CD4-positive, alpha-beta T cell treated with Interleukin-4 for 1 hour (primary cell): Measurements from ENCODE around the gene SEMA3E.
"Not testable (repeated sequence)": the region's sequence is repeated elsewhere in the genome, so short reads cannot be mapped to it uniquely, and the experiment has no call there.

Experiments used
- DNase-seq, 2 donors: peaks; one replicate each; pipeline ENCODE4 v3.0.0-alpha.2; 2020 to 2022

SEMA3E gene

GRCh38 chr7:83552556-83552955, 96.4 kb downstream of the SEMA3E start:
- not testable (repeated sequence) for DNase-seq

GRCh38 chr7:83550100-83550499, 98.8 kb downstream of the SEMA3E start:
- DNase-seq = no peak

- no peak for DNase-seq
These were observed 100.7 kb downstream of the SEMA3E start for GRCh38 chr7:83548250-83548649.

- no peak for DNase-seq
These were observed 101.4 kb downstream of the SEMA3E start for GRCh38 chr7:83547526-83547925.

- DNase-seq = no peak
These were observed 102.4 kb downstream of the SEMA3E start for GRCh38 chr7:83546586-83546985.

GRCh38 chr7:83541187-83541960, 107.6 kb downstream of the SEMA3E start:
- no peak for DNase-seq

- DNase-seq = no peak
These were observed 114.5 kb downstream of the SEMA3E start for GRCh38 chr7:83534488-83534887.

GRCh38 chr7:83532219-83532618, 116.7 kb downstream of the SEMA3E start:
- no peak for DNase-seq

GRCh38 chr7:83531766-83532165, 117.2 kb downstream of the SEMA3E start:
- DNase-seq = no peak

- DNase-seq = no peak
These were observed 120.0 kb downstream of the SEMA3E start for GRCh38 chr7:83528925-83529423.

- no peak for DNase-seq
These were observed 124.5 kb downstream of the SEMA3E start for GRCh38 chr7:83524277-83525075.

- no peak for DNase-seq
These were observed 128.2 kb downstream of the SEMA3E start for GRCh38 chr7:83520726-83521125.

- DNase-seq = no peak
These were observed 129.7 kb downstream of the SEMA3E start for GRCh38 chr7:83519240-83519639.

GRCh38 chr7:83517035-83517700, 131.8 kb downstream of the SEMA3E start:
- no peak for DNase-seq

GRCh38 chr7:83514977-83515376, 134.0 kb downstream of the SEMA3E start:
- DNase-seq = no peak

GRCh38 chr7:83509255-83510021, 139.5 kb downstream of the SEMA3E start:
- DNase-seq = no peak

GRCh38 chr7:83504330-83504729, 144.6 kb downstream of the SEMA3E start:
- no peak for DNase-seq

- no peak for DNase-seq
These were observed 146.3 kb downstream of the SEMA3E start for GRCh38 chr7:83502636-83503035.

GRCh38 chr7:83494683-83495082, 154.3 kb downstream of the SEMA3E start:
- no peak for DNase-seq

GRCh38 chr7:83492802-83493201, 156.1 kb downstream of the SEMA3E start:
- DNase-seq = no peak

- no peak for DNase-seq
These were observed 161.1 kb downstream of the SEMA3E start for GRCh38 chr7:83487801-83488200.

- no peak for DNase-seq
These were observed 162.0 kb downstream of the SEMA3E start for GRCh38 chr7:83486957-83487356.

- DNase-seq = no peak
These were observed 162.4 kb downstream of the SEMA3E start for GRCh38 chr7:83486536-83486935.
